HS-27A (cell line): ENCODE measurements around the gene ASH1L.
"Not testable (repeated sequence)": the region's sequence is repeated elsewhere in the genome, so short reads cannot be mapped to it uniquely, and the experiment has no call there.

Source experiments
- DNase-seq: peaks from one replicate; pipeline ENCODE4 v3.0.0-alpha.2; 2012; ENCODE audit warnings: low read depth, missing footprints

The ASH1L gene

GRCh38 chr1:155304558-155305063 lies 258.0 kb downstream of the ASH1L start:
- no peak for DNase-seq

- DNase-seq, result no peak
Measured at GRCh38 chr1:155301342-155301841, 261.2 kb downstream of the ASH1L start, which contains the start of gene PKLR. PKLR (minus strand) TSS chr1:155301438; CDS start chr1:155301395, 43 bp downstream.

GRCh38 chr1:155300553-155301329 lies 261.9 kb downstream of the ASH1L start:
- DNase-seq, result no peak

GRCh38 chr1:155300024-155300423 lies 262.6 kb downstream of the ASH1L start:
- DNase-seq, result no peak

GRCh38 chr1:155297384-155297783 lies 265.2 kb downstream of the ASH1L start:
- no peak for DNase-seq

- no peak for DNase-seq
Measured at GRCh38 chr1:155296661-155297060, 265.9 kb downstream of the ASH1L start.

- no peak for DNase-seq
Measured at GRCh38 chr1:155295942-155296267, 266.7 kb downstream of the ASH1L start.

- DNase-seq, result no peak
Measured at GRCh38 chr1:155295183-155295941, 267.2 kb downstream of the ASH1L start.

GRCh38 chr1:155294520-155295182 lies 268.0 kb downstream of the ASH1L start:
- no peak for DNase-seq

GRCh38 chr1:155293086-155293749 lies 269.4 kb downstream of the ASH1L start:
- DNase-seq, result no peak

GRCh38 chr1:155291006-155291405 lies 271.6 kb downstream of the ASH1L start:
- DNase-seq, result not testable (repeated sequence)

- no peak for DNase-seq
Measured at GRCh38 chr1:155287987-155288543, 274.5 kb downstream of the ASH1L start.

- DNase-seq, result no peak
Measured at GRCh38 chr1:155286544-155286943, 276.1 kb downstream of the ASH1L start.

- DNase-seq, result no peak
Measured at GRCh38 chr1:155285631-155286044, 277.0 kb downstream of the ASH1L start.
